SK-N-MC (cell line): ENCODE measurements around the gene MACROD2.

Experiments
- EZH2 ChIP-seq: fragments of 200-600 bp; sonication (generic); IDR thresholded peaks from one replicate; pipeline ENCODE4 v1.6.1; 2017; ENCODE audit warnings: antibody characterized with exemption
- POLR2AphosphoS5 ChIP-seq: IDR thresholded peaks from 2 replicates; pipeline ENCODE4 v1.6.1; 2012; ENCODE audit warnings: mild to moderate bottlenecking, low read depth, low read length, borderline replicate concordance

DNA sequence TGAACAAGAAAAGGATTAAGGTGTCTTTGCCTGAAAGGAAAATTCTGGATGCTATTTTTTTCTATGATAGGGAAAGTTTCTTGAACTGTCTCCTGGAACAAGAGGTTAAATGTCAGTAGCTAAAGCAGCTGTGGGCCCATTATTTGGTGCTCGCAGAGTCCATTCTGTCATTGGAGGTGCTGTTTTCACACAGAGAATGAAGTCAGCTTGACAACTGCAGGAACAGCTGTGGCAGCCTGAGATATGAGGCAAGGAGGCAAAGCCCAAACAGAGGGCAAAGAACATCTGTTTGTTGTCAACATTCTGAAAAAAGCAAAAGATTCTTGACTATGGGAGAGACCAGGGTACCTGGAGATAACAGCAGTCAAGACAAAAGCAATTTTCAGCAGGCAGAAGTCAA, 2029.8 kb downstream of the MACROD2 start:
- TF ChIP-seq EZH2 (no peak), POLR2AphosphoS5 (no peak)
